Measurements from ENCODE around the gene NUP210L.
"Not testable (repeated sequence)": the region's sequence is repeated elsewhere in the genome, so short reads cannot be mapped to it uniquely, and the experiment has no call there.

NUP210L gene

DNA sequence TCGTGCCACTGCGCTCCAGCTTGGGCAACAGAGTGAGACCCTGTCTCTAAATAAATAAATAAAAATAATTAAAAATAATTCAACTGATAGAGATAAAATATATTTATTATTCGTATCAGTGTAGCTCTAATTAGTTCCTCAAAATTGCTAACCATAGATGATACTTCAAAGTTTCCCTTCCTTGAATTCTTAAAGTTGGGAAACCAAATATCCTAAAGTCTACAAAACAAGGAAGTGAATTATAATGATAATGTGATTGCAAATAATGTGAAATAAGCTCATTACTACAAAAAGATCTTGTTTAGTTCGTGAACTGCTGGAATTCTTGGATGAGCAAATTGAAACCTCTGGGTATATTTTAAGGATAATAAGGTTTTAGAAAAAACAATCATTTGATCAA lies 60.5 kb downstream of the NUP210L start:
- no peak for DNase-seq

DNA sequence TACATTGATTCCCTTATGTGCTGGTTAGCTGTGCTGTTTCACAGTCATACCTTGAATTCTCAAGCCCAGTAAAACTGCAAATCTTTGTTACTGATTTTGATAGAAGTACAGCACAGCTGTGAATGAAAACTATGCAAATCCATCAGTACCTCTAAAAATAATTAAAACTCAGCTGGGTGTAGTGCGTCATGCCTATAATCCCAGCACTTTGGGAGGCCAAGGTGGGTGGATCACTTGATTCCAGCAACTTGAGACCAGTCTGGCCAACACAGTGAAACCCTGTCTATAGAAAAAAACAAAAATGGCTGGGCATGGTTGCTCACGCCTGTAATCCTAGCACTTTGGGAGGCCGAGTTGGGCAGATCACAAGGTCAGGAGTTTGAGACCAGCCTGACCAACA lies 61.2 kb downstream of the NUP210L start:
- no peak for DNase-seq

DNA sequence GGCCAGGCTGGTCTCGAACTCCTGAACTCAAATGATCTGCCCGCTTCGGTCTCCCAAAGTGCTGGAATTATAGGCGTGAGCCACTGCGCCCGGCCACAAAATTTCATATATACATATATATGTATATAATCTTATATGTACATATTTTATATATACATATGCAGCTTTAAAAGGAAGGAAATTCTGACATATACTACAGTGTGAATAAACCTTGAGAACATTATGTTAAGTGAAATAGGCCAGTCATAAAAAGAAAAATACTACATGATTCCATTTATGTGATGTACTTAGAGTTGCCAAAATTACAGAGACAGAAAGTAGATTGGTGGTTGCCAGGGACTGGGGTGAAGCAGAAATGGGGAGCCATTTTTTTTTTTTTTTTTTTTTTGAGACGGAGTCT lies 63.2 kb downstream of the NUP210L start:
- no peak for DNase-seq

DNA sequence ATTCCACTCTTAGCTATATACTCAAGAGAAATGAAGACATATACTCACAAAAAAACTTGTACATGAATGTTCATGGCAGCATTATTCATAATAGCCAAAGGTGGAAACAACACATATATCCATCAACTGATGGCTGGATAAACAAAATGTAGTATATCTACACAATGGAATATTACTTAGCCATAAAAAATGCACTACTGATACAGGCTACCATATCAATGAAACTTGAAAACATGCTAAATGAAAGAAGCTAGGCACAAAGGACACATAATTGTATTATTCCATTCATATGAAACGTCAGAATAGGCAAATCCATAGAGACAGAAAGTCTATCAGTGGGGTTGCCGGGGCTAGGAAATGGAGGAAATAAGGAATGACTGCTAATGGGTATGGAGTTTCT lies 67.3 kb downstream of the NUP210L start:
- no peak for DNase-seq

DNA sequence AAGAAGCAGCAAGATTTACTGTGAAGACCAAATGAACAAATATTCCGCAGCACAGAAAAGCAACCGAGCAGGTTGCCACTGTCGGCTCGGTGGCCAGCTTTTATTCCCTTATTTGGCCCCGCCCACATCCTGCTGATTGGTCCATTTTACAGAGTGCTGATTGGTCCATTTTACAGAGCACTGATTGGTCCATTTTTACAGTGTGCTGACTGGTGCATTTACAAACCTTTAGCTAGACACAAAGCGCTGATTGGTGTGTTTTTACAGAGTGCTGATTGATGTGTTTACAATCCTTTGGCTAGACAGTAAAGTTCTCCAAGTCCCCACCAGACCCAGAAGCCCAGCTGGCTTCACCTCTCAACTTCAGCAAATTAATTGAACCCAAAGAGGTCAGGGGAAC lies 71.8 kb downstream of the NUP210L start:
- DNase-seq: not testable (repeated sequence)

DNA sequence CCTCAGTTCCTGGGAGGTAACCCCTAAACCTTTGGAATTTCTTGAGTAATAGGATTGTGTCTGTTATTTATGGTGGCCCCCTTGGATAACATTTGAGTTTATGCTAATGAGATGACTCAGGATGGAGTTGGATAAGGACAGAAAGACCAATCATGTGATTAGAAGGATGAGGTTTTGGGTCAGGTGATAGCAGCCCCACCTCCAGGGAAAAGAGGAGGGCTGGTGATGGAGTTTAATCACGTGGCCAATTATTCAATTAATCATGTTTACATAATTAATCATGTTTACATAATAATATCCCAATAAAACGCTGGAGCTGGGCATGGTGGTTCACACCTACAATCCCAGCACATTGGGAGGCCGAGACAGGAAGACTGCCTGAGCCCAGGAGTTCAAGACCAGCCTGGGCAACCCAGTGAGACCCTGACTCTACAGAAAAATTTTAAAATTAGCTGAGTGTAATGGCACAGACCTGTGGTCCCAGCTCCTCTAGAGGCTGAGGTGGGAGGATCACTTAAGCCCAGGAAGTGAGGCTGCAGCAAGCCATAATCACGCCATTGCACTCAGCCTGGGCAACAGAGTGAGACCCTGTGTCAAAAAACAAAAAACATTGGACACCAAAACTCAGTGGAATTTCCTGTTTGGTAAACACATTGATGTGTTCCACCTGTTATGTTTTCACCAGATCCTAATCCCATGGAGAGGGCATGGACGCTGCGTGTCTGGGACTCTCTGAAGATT lies 73.3 kb downstream of the NUP210L start:
- no peak for DNase-seq

DNA sequence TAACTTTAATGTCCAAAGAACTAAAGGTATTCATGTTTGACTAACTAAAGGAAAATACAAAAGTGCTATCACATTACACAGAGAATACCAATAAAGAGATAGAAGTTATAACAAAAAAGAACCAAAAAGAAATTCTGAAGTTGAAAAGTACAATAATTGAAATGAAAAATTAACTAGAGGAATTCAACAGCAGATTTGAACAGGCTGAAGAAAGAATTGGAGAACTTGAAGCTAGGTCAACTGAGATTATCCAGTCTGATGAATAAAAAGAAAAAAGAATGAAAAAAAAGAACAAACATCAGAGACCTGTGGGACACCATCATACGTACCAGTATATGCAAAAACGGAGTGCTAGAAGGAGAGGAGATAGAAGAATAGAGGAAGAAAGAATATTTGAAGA lies 78.5 kb downstream of the NUP210L start:
- no peak for DNase-seq

DNA sequence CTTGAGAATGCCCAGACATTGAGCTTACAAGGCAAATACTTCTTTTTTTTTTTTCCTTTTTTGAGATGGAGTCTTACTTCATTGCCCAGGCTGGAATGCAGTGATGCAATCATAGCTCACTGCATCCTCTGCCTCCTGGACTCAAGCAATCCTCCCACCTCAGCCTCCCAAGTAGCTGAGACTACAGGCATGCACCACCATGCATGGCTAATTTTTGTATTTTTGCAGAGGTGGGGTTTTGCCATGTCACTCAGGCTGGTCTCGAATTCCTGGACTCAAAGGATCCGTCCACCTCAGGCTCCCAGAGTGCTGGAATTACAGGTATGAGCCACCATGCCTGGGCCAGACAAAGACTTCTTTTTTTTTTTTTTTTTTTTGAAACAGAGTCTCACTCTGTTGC lies 79.1 kb downstream of the NUP210L start:
- no peak for DNase-seq

DNA sequence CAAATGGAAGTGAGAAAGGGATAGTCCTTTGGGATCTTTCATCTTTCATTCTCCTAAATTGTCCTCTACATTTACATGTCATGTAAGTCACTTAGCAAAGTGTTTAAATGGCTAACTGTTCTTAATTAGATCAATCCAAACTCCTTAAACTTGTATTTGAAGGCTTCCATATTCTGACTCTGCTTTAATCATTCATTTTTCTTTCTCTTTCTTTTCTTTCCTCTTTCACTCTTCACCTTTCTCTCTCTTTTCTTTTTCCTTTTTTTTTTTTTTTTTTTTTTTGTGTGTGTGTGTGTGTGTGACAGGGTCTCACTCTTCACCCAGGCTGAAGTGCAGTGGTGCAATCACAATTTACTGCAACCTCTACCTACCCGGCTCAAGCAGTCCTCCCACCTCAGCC lies 92.6 kb downstream of the NUP210L start:
- no peak for DNase-seq

DNA sequence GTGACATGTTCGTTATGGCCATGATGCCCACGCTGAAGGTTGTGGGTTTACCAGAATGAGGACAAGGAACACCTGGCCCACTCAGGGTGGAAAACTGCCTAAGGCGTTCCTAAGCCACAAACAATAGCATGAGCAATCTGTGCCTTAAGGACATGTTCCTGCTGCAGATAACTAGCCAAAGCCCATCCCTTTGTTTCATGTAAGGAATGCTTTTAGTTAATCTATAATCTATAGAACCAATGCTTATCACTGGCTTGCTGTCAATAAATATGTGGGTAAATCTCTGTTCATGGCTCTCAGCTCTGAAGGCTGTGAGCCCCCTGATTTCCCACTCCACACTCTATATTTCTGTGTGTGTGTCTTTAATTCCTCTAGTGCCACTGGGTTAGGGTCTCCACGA lies 107.4 kb downstream of the NUP210L start:
- DNase-seq: not testable (repeated sequence)

DNA sequence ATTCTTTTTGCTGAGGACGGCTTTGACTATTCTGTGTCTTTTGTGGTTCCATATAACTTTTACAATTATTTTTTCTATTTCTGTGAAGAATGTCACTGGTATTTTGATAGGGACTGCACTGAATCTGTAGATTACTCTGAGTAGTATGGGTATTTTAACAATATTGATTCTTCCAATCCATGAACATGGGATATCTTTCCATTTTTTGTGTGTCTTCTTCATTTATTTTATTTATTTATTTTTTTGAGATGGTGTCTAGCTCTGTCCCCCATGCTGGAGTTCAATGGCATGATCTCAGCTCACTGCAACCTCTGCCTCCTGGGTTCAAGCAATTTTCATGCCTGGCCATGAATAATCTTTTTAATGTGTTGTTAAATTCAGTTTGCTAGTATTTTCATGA lies 121.2 kb downstream of the NUP210L start:
- not testable (repeated sequence) for DNase-seq

DNA sequence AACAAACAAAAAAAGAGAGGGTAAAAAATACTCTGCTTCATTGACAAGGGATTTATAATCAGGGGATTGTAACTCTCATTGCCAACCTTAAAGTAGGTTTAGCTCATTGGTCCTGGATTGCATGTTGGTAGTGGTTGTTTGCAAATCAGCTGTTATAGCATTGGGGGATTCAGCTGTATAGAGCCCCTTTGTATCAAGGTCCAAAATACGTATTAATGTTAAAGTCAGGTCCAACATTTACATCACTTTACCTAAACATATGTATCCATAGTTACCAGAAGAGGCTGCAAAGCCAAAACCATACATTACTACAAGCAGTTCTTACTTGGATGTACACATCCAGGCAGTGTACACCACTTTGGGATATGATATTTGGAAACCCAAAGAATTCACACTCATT lies 134.9 kb downstream of the NUP210L start:
- no peak for DNase-seq

DNA sequence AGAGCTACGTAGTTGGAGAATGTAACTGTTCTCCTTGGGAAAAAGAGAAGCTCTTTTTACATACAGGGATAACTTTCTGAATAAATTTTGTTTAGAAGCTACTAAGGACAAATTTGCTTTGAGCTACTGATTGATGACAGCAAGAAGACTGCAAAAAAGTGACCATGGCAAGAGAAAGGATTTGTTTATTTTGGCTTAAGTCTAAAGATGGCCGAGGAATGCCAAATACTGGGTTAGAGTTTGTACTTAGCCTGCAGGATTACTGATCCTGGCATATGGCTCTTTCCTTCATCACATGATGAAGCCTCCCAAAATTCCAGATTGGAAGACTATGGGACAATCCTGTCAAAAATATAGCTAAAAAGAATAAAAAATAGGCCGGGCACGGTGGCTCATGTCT lies 135.6 kb downstream of the NUP210L start:
- DNase-seq: no peak

DNA sequence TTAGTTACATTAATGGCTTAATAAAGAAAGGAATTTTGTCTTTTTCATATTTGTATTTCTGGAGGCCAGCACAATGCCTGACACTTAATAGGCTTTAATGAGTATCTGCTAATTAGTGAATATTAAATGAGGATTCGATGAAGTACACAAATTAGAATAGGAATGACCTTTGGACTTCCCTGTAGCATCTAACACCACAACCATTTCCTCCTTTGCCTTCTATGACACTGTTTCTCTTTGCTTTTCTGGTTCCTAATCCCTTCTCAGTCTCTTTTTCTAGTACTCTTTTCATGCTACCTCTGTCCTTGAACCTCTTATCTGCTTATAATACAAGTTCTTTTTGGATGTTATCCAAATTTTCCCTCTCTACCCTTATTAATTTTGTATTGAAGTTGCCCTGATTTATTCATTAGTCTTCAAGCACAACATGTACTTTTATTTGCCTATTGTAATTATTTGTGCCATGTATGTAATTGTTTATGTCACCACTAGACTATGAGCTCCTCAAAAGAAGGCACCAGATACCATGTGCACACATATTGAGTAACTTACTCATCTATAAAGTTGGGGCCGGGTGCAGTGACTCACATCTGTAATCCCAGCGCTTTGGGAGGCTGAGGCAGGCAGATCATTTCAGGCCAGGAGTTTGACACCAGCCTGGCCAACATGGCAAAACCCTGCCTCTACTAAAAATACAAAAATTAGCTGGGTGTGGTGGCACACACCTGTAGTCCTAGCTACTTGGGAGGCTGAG lies 140.5 kb downstream of the NUP210L start:
- no peak for DNase-seq

DNA sequence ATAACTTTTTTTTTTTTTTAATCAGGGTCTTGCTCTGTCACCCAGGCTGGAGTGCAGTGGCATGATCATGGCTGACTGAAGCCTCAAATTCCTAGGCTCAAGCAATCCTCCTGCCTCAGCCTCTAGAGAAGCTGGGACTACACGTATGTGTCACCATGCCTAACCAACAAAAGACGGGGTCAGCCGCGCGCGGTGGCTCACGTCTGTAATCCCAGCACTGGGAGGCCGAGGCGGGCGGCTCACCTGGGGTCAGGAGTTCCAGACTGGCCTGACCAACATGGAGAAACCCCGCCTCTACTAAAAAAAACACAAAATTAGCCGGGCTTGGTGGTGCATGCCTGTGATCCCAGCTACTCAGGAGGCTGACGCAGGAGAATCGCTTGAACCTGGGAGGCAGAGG lies 142.3 kb downstream of the NUP210L start:
- DNase-seq: not testable (repeated sequence)

DNA sequence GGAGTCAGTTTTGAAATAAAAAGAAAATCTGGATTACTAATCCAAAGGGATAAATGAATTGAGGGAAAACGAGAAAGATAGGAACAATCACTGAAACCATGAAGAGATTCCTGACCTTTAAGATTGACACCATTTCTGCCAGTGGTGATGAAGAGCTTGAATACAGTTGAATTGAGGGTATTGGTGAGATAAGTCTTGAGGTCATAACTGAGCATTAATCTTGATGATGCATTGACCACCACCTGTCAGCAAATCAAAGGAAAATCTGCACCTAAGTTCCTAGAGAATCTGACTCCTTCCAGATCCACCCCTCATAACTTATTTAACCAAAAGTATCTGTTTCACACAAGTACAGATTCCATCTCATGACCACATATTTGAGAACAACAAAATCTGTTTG lies 142.7 kb downstream of the NUP210L start:
- no peak for DNase-seq

DNA sequence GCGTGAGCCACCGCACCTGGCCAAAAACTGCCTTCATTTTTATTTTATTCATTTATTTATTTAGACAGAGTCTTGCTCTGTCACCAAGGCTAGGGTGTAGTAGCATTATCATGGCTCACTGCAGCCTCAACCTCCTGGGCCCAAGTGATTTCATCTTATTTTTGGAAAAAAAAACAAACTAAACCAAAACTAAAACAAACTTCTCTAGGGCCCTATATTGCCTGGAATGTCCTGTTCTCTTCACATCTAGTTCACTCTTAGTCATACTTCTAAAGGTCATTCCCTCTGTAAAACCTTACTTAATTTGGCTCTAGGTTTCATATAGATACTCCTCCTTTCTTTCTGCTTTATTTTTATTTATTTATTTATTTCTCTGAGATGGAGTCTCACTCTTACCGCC lies 148.7 kb downstream of the NUP210L start:
- no peak for DNase-seq

DNA sequence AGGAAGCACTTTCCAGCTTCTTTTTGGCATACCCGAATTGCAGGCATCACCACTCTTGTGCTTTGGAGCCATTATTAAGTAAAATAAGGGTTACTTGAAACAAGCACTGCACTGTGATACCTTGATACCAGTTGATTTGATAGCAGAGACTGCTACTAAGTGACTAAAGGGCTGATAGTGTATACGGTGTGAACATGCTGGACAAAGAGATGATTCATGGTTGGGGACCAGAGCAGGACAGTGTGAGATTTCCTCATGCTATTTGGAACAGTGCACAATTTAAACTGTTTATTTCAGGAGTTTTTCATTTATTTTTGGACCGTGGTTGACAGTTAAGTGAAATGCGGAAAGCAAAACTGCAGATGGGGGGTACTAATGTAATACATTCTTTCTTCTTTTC lies 154.5 kb downstream of the NUP210L start:
- DNase-seq: no peak

DNA sequence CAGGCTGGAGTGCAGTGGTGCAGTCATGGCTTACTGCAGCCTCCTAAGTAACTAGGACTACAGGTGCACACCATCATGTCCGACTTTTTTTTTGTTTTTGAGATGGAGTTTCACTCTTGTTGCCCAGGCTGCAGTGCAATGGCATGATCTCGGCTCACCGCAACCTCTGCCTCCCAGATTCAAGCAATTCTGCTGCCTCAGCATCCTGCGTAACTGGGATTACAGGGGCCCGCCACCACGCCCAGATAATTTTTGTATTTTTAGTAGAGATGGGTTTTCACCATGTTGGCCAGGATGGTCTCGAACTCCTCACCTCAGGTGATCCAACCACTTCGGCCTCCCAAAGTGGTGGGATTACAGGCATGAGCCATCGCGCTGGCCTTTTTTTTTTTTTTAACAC lies 158.0 kb downstream of the NUP210L start:
- not testable (repeated sequence) for DNase-seq

DNA sequence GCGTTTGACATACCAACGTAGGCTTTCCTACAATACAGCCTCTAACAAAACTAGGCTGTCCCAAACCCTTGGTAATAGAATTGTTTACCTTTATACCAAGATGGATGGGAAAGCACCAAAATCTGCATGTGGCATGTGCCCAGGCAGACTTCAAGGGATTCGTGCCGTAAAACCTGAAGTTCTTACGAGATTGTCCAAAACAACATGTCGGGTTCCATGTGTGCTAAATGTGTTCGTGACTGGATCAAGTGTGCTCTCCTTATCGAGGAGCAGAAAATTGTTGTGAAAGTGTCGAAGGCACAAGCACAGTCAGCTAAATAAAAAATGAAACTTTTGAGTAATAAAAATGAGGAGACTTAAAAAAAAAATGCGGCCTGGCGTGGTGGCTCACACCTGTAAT lies 159.2 kb downstream of the NUP210L start:
- no peak for DNase-seq

DNA sequence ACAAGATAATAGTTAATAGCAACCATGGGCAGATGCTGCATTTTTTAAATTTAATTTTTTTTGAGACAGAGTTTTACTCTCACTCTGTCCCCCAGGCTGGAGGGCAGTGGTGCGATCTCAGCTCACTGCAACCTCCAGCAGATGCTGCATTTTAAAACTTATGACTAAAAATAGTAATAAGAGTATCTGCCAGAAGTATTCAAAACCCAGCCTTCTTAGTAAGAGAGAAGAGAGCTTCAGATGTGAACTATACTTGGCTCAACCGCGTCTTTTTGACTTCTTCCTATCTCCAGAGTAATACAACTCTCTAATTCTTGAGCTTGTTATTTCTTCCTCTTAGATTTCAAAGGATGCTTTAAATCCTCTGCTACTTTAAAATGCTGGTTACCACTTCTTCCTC lies 159.7 kb downstream of the NUP210L start:
- DNase-seq: no peak

DNA sequence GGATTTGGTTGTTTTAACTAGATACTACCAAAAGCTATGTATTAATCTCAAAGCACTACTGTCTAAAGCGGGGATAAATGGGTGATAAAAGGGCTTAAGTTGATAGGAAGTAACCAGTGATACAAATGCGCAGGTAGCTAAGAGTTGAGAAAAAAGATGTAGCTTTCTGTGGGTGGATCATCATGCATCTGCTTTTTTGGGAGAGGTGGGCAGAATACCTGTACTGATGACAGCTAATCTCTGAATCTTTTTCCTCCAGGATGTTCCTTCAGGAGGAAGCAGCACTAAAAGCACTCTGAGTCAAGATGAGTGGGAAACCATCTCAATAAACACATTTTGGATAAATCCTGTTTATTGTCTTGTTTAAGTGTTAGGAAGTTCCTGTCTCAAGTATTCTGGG lies 163.1 kb downstream of the NUP210L start:
- peak in 1 of 2 donors; percentile 24 for DNase-seq

DNA sequence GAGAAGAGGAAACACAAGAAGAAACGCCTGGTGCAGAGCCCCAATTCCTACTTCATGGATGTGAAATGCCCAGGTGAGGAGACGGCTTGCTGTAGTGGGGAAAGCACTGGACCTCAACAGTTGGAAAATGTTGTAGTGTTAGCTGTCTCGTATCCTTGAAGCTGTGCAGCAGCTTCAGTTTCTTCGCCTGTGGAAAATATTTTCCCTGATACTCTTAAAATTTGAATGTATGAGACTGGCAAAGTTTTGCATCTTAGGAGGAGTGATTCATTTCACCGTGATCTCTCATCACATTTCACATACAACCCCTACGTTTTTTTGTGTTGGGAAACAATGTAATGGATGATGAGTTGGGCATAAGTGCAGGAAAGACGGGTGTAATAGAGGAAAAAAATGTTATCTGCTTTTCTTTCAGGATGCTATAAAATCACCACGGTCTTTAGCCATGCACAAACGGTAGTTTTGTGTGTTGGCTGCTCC lies 163.7 kb downstream of the NUP210L start:
- no peak for DNase-seq

DNA sequence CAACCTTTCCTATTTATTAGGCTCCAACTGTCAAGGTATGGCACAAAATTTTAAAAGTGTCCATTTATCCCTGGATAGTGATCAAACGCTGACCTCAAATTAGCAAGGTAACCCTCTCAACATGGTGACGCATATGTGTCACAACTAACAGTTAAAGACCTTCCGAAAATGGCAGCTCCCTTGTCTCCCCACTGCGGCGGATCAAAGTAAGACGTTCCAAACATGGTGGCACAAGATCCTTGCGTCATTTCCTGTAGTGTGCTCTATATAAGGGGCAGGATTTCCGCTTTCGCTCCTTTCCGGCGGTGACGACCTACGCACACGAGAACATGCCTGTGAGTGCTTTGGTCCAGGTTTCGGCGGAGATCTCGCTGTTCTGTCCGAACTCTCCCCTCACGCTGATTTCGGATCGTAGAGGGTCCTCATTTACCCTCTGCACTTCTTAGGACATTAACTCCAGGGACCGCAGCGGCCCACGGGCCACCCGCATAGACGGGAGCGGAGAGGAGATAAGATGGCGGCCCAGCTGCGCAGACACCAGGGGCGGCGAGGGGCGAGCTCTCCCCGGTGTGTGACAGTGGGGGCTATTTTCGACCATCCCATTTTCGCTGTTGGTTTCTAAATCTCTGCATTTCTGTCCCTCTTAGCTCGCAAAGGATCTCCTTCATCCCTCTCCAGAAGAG lies 164.3 kb downstream of the NUP210L start, which contains the start of gene RPS27:
TSS of gene RPS27 (plus strand) at position 295 of the 683 bp plus-strand sequence. CDS start at position 330, 35 bp downstream.
- peak; percentile 97 for DNase-seq
